Measurements from ENCODE around the gene SUPT5H. TPM values are rescaled to one million over a fixed set of nuclear protein-coding genes. Genes with fewer than 3 reads are reported as not detected.

Gene SUPT5H
- total RNA-seq, 1 donor from 2014 or later, result 160 TPM

- H3K4me1 Mint-ChIP-seq (ENCODE audit: low read depth, unreplicated experiment), result peaks cover 39% of the 10 kb centered on the region
These were observed 62.5 kb downstream of the SUPT5H start for GRCh38 chr19:39507715-39508364.

GRCh38 chr19:39508629-39509028 is 63.2 kb downstream of the SUPT5H start:
- no peaks in the 10 kb centered on the region for H3K36me3 Mint-ChIP-seq (ENCODE audit: unreplicated experiment)
- H3K4me1 Mint-ChIP-seq (ENCODE audit: low read depth, unreplicated experiment), result peaks cover 31% of the 10 kb centered on the region
- peak overlapping the region; percentile 82 for H3K27ac Mint-ChIP-seq (ENCODE audit: unreplicated experiment)
- H3K27me3 Mint-ChIP-seq (ENCODE audit: unreplicated experiment), result peaks cover 26% of the 10 kb centered on the region
- TF ChIP-seq CTCF (IDR thresholded peaks at IDR 0.05; ENCODE audit: partially characterized antibody, unreplicated experiment), result no peak
- H3K4me3 Mint-ChIP-seq (ENCODE audit: unreplicated experiment), result peak overlapping the region; percentile 67
- no peak for DNase-seq
- H3K9me3 Mint-ChIP-seq (ENCODE audit: unreplicated experiment), result peaks cover 26% of the 10 kb centered on the region

More at GRCh38 chr19:39507715-39508364, 62.5 kb downstream of the SUPT5H start:
- H3K27me3 Mint-ChIP-seq (ENCODE audit: unreplicated experiment), result peaks cover 32% of the 10 kb centered on the region
- H3K9me3 Mint-ChIP-seq (ENCODE audit: unreplicated experiment), result peaks cover 31% of the 10 kb centered on the region
- no peak for TF ChIP-seq CTCF (IDR thresholded peaks at IDR 0.05; ENCODE audit: partially characterized antibody, unreplicated experiment)
- peak overlapping the region; percentile 67 for H3K4me3 Mint-ChIP-seq (ENCODE audit: unreplicated experiment)
- no peak for DNase-seq
- no peaks in the 10 kb centered on the region for H3K36me3 Mint-ChIP-seq (ENCODE audit: unreplicated experiment)
- H3K27ac Mint-ChIP-seq (ENCODE audit: unreplicated experiment), result peak overlapping the region; percentile 82

GRCh38 chr19:39509233-39509632 is 63.9 kb downstream of the SUPT5H start:
- peaks cover 32% of the 10 kb centered on the region for H3K9me3 Mint-ChIP-seq (ENCODE audit: unreplicated experiment)
- no peak overlapping the region for H3K27ac Mint-ChIP-seq (ENCODE audit: unreplicated experiment)
- peaks cover 26% of the 10 kb centered on the region for H3K4me1 Mint-ChIP-seq (ENCODE audit: low read depth, unreplicated experiment)
- DNase-seq, result no peak
- no peaks in the 10 kb centered on the region for H3K36me3 Mint-ChIP-seq (ENCODE audit: unreplicated experiment)
- TF ChIP-seq CTCF (IDR thresholded peaks at IDR 0.05; ENCODE audit: partially characterized antibody, unreplicated experiment), result no peak
- H3K27me3 Mint-ChIP-seq (ENCODE audit: unreplicated experiment), result peaks cover 24% of the 10 kb centered on the region
- H3K4me3 Mint-ChIP-seq (ENCODE audit: unreplicated experiment), result peak overlapping the region; percentile 30

- no peak for TF ChIP-seq CTCF (IDR thresholded peaks at IDR 0.05; ENCODE audit: partially characterized antibody, unreplicated experiment)
- Mint-ChIP-seq H3K27ac (ENCODE audit: unreplicated experiment) (no peak overlapping the region), H3K36me3 (ENCODE audit: unreplicated experiment) (peaks cover 5% of the 10 kb centered on the region), H3K9me3 (ENCODE audit: unreplicated experiment) (peaks cover 28% of the 10 kb centered on the region), H3K4me1 (ENCODE audit: low read depth, unreplicated experiment) (peaks cover 10% of the 10 kb centered on the region), H3K4me3 (ENCODE audit: unreplicated experiment) (no peak overlapping the region), H3K27me3 (ENCODE audit: unreplicated experiment) (peaks cover 24% of the 10 kb centered on the region)
- no peak for DNase-seq
These were observed 67.6 kb downstream of the SUPT5H start for GRCh38 chr19:39512988-39513387.

GRCh38 chr19:39514840-39515550 is 69.6 kb downstream of the SUPT5H start, which contains the start of gene SELENOV:
Gene SELENOV, plus strand, starts transcription at chr19:39515139. Its CDS starts 74 bp downstream, at chr19:39515213.
- peaks cover 14% of the 10 kb centered on the region for H3K4me1 Mint-ChIP-seq (ENCODE audit: low read depth, unreplicated experiment)
- peaks cover 24% of the 10 kb centered on the region for H3K27me3 Mint-ChIP-seq (ENCODE audit: unreplicated experiment)
- H3K9me3 Mint-ChIP-seq (ENCODE audit: unreplicated experiment), result peaks cover 28% of the 10 kb centered on the region
- H3K36me3 Mint-ChIP-seq (ENCODE audit: unreplicated experiment), result peaks cover 5% of the 10 kb centered on the region
- peak within 1 kb of the TSS; percentile 94 for H3K27ac Mint-ChIP-seq (ENCODE audit: unreplicated experiment)
- DNase-seq, result peak; percentile 80
- peak within 1 kb of the TSS; percentile 89 for H3K4me3 Mint-ChIP-seq (ENCODE audit: unreplicated experiment)
- no peak for TF ChIP-seq CTCF (IDR thresholded peaks at IDR 0.05; ENCODE audit: partially characterized antibody, unreplicated experiment)

Measured in glutamatergic neuron (in vitro differentiated cells).